22Rv1 (cell line): Measurements from ENCODE around the gene RPL7A.

Source experiments
- ZFX ChIP-seq: fragments of 450-650 bp; IDR thresholded peaks from 2 replicates; pipeline ENCODE4 v1.6.1; 2017; ENCODE audit warnings: antibody characterized with exemption, borderline replicate concordance
- TF ChIP-seq, protein P1 (sequence below): fragments of 450-650 bp; IDR thresholded peaks from 2 replicates; pipeline ENCODE4 v1.5.1; 2017; ENCODE audit warnings: mild to moderate bottlenecking

- TF ChIP-seq, protein P1, sequence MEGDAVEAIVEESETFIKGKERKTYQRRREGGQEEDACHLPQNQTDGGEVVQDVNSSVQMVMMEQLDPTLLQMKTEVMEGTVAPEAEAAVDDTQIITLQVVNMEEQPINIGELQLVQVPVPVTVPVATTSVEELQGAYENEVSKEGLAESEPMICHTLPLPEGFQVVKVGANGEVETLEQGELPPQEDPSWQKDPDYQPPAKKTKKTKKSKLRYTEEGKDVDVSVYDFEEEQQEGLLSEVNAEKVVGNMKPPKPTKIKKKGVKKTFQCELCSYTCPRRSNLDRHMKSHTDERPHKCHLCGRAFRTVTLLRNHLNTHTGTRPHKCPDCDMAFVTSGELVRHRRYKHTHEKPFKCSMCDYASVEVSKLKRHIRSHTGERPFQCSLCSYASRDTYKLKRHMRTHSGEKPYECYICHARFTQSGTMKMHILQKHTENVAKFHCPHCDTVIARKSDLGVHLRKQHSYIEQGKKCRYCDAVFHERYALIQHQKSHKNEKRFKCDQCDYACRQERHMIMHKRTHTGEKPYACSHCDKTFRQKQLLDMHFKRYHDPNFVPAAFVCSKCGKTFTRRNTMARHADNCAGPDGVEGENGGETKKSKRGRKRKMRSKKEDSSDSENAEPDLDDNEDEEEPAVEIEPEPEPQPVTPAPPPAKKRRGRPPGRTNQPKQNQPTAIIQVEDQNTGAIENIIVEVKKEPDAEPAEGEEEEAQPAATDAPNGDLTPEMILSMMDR, result no peak
- TF ChIP-seq ZFX, result no peak
Measured at GRCh38 chr9:133301253-133302230, 46.5 kb upstream of the RPL7A start.
